Stomach (tissue), 4 donors: Measurements from ENCODE around the gene C1orf174.

Source experiments
- EP300 ChIP-seq: sonication (generic); formaldehyde crosslinking; IDR thresholded peaks from one replicate; pipeline ENCODE4 v1.6.1; 2017; ENCODE audit warnings: antibody characterized with exemption
- POLR2A ChIP-seq, 4 donors: fragments of 450-650 bp; IDR thresholded peaks; one replicate each; pipeline ENCODE4 v1.6.1; 2016; ENCODE audit warnings: antibody characterized with exemption in 4 of 4, control low read depth in 2 of 4, mild to moderate bottlenecking in 1 of 4, moderate library complexity in 1 of 4
- POLR2AphosphoS5 ChIP-seq, 3 donors: sonication (generic); formaldehyde crosslinking; IDR thresholded peaks; one replicate each; pipeline ENCODE4 v1.6.1; 2016; ENCODE audit warnings: antibody characterized with exemption in 3 of 3
- TF ChIP-seq, protein P1 (sequence below), 7 experiments: fragments of 450-650 bp in 4 of 7; fragments of 200-600 bp in 3 of 7; sonication (generic) in 3 of 7; IDR thresholded peaks; one replicate each; pipeline ENCODE4 v1.5.1; 2016 to 2019; ENCODE audit warnings: antibody characterized with exemption in 7 of 7, control low read depth in 2 of 7, mild to moderate bottlenecking in 1 of 7

DNA sequence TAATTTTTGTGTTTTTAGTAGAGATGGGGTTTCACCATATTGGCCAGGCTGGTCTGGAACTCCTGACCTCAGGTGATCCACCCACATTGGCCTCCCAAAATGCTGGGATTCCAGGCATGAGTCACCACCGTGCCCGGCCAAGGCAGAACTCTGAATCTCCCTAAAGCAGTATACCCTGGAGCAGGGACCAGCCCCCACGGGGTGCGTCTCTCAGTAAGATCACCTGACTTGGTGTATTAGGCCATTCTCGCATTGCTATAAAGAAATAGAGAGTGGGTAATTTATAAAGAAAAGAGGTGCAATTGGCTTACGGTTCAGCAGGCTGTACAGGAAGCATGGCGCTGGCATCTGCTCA is 28.6 kb downstream of the C1orf174 start:
- no peak for TF ChIP-seq POLR2AphosphoS5 (IDR thresholded peaks at IDR 0.05)
- TF ChIP-seq, protein P1, sequence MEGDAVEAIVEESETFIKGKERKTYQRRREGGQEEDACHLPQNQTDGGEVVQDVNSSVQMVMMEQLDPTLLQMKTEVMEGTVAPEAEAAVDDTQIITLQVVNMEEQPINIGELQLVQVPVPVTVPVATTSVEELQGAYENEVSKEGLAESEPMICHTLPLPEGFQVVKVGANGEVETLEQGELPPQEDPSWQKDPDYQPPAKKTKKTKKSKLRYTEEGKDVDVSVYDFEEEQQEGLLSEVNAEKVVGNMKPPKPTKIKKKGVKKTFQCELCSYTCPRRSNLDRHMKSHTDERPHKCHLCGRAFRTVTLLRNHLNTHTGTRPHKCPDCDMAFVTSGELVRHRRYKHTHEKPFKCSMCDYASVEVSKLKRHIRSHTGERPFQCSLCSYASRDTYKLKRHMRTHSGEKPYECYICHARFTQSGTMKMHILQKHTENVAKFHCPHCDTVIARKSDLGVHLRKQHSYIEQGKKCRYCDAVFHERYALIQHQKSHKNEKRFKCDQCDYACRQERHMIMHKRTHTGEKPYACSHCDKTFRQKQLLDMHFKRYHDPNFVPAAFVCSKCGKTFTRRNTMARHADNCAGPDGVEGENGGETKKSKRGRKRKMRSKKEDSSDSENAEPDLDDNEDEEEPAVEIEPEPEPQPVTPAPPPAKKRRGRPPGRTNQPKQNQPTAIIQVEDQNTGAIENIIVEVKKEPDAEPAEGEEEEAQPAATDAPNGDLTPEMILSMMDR (IDR thresholded peaks at IDR 0.05) = no peak
- no peak for TF ChIP-seq POLR2A (IDR thresholded peaks at IDR 0.05)
- TF ChIP-seq EP300 = no peak
